Parathyroid adenoma (tissue), 2 donors: ENCODE data around the gene CKMT2.

Experiments
- H2AFZ ChIP-seq: fragments of 300-600 bp; sonication (generic); one replicate; pipeline ENCODE4 v1.7.0; 2017; ENCODE audit warnings: antibody characterized with exemption, mild to moderate bottlenecking
- H3K27ac ChIP-seq: fragments of 300-600 bp; sonication (generic); one replicate; pipeline ENCODE4 v1.7.0; 2017
- H3K27me3 ChIP-seq: fragments of 300-600 bp; sonication (generic); one replicate; pipeline ENCODE4 v1.7.0; 2017; ENCODE audit warnings: low read length; ENCODE audit not compliant: control insufficient read depth, insufficient read depth
- H3K36me3 ChIP-seq: fragments of 300-600 bp; sonication (generic); one replicate; pipeline ENCODE4 v1.7.0; 2017; ENCODE audit warnings: low read length; ENCODE audit not compliant: control insufficient read depth, insufficient read depth
- H3K4me1 ChIP-seq: fragments of 300-600 bp; sonication (generic); one replicate; pipeline ENCODE4 v1.7.0; 2017; ENCODE audit warnings: control low read depth
- H3K4me2 ChIP-seq: fragments of 300-600 bp; sonication (generic); one replicate; pipeline ENCODE4 v1.7.0; 2017; ENCODE audit warnings: low read length
- H3K4me3 ChIP-seq: fragments of 300-600 bp; sonication (generic); one replicate; pipeline ENCODE4 v1.7.0; 2017; ENCODE audit warnings: low read depth, low read length
- H3K79me2 ChIP-seq: fragments of 300-600 bp; sonication (generic); one replicate; pipeline ENCODE4 v1.7.0; 2017; ENCODE audit warnings: control low read depth
- H3K9ac ChIP-seq: fragments of 300-600 bp; sonication (generic); one replicate; pipeline ENCODE4 v1.7.0; 2017; ENCODE audit warnings: mild to moderate bottlenecking
- H3K9me3 ChIP-seq: fragments of 300-600 bp; sonication (generic); one replicate; pipeline ENCODE4 v1.7.0; 2017; ENCODE audit warnings: low read length; ENCODE audit not compliant: control insufficient read depth
- TF ChIP-seq, protein P1 (sequence below): fragments of 300-600 bp; sonication (generic); IDR thresholded peaks from one replicate; pipeline ENCODE4 v1.7.0; 2017; ENCODE audit warnings: antibody characterized with exemption, mild to moderate bottlenecking
- donor health status: primary hyperparathyroidism.

CKMT2 gene

GRCh38 chr5:81233080-81233634, at the start of gene CKMT2:
Gene CKMT2 (plus strand): TSS chr5:81233322. CDS start chr5:81251133, 17,811 bp downstream.
- H2AFZ ChIP-seq: peak within 1 kb of the TSS; percentile 95
- H3K79me2 ChIP-seq: no peaks in the 10 kb centered on the region
- H3K9ac ChIP-seq: no peak within 1 kb of the TSS
- TF ChIP-seq, protein P1, sequence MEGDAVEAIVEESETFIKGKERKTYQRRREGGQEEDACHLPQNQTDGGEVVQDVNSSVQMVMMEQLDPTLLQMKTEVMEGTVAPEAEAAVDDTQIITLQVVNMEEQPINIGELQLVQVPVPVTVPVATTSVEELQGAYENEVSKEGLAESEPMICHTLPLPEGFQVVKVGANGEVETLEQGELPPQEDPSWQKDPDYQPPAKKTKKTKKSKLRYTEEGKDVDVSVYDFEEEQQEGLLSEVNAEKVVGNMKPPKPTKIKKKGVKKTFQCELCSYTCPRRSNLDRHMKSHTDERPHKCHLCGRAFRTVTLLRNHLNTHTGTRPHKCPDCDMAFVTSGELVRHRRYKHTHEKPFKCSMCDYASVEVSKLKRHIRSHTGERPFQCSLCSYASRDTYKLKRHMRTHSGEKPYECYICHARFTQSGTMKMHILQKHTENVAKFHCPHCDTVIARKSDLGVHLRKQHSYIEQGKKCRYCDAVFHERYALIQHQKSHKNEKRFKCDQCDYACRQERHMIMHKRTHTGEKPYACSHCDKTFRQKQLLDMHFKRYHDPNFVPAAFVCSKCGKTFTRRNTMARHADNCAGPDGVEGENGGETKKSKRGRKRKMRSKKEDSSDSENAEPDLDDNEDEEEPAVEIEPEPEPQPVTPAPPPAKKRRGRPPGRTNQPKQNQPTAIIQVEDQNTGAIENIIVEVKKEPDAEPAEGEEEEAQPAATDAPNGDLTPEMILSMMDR: no peak
- H3K9me3 ChIP-seq: no peaks in the 10 kb centered on the region
- no peaks in the 10 kb centered on the region for H3K36me3 ChIP-seq
- peak within 1 kb of the TSS; percentile 58 for H3K4me2 ChIP-seq
- H3K27ac ChIP-seq: peak within 1 kb of the TSS; percentile 58
- no peaks in the 10 kb centered on the region for H3K4me1 ChIP-seq
- H3K27me3 ChIP-seq: no peaks in the 10 kb centered on the region
- H3K4me3 ChIP-seq: peak within 1 kb of the TSS; percentile 52

DNA sequence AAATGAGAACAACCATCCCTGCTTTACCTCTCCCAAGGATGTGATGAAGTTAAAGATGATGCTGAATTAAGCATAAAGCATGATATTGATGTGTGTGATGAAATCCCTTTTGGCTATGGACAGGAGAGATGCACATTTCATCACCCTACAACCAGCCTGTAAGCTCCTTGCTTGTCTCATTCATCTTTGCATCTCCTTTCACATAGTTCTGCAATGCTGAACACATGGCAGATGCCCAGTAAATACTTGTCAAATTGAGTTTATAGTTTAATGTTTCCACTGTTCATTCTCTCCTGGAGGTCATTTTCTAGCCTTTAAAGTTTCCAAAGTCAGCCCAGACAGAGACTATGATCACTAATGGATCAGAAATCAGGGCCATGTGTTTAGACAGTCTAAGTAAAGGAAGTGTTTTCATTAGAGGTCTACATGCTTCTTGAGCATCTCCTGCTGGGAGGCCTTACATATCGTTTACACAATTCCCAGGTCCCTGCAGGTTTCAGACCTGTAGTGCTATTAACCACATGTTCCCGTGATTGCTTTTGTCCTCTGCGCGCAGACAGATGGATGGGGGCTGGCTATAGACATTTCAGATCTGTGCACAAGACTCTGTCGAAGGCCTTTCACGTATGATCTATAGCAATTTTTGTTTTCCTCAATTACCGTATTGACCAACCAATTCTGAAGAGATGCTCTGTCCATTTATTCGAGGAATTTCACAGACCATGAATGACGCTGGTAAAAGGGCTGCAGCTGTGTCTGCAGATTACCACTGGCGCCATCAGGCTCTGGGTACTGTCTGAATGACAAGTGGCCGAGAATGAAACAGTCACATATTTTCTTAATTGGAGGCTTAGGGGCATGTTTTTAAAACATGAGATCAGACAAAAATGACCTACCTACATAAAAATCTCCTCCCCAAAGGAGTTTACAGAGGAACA, 49.0 kb upstream of the CKMT2 start:
- H2AFZ ChIP-seq: no peak overlapping the region
- no peaks in the 10 kb centered on the region for H3K36me3 ChIP-seq
- no peak overlapping the region for H3K4me2 ChIP-seq
- H3K27ac ChIP-seq: no peak overlapping the region
- no peaks in the 10 kb centered on the region for H3K4me1 ChIP-seq
- TF ChIP-seq, protein P1: no peak
- H3K9ac ChIP-seq: no peak overlapping the region
- no peaks in the 10 kb centered on the region for H3K79me2 ChIP-seq
- no peaks in the 10 kb centered on the region for H3K9me3 ChIP-seq
- no peaks in the 10 kb centered on the region for H3K27me3 ChIP-seq
- no peak overlapping the region for H3K4me3 ChIP-seq

- Histone ChIP-seq H3K27ac (no peak overlapping the region), H3K4me2 (no peak overlapping the region), H2AFZ (no peak overlapping the region), H3K9me3 (no peaks in the 10 kb centered on the region), H3K4me1 (no peaks in the 10 kb centered on the region), H3K27me3 (no peaks in the 10 kb centered on the region), H3K4me3 (no peak overlapping the region), H3K9ac (no peak overlapping the region), H3K36me3 (no peaks in the 10 kb centered on the region), H3K79me2 (no peaks in the 10 kb centered on the region)
- TF ChIP-seq, protein P1: no peak
Measured at GRCh38 chr5:81184749-81185110, 48.4 kb upstream of the CKMT2 start.

GRCh38 chr5:81187885-81188284, 45.2 kb upstream of the CKMT2 start:
- TF ChIP-seq, protein P1: no peak
- Histone ChIP-seq H3K36me3 (no peaks in the 10 kb centered on the region), H3K79me2 (no peaks in the 10 kb centered on the region), H3K4me1 (no peaks in the 10 kb centered on the region), H3K27me3 (no peaks in the 10 kb centered on the region), H3K9me3 (no peaks in the 10 kb centered on the region), H3K27ac (no peak overlapping the region), H3K4me2 (no peak overlapping the region), H2AFZ (peak overlapping the region; percentile 42), H3K9ac (no peak overlapping the region), H3K4me3 (no peak overlapping the region)
